ENCODE data around the gene SYNDIG1L. TPM values are rescaled to one million over a fixed set of nuclear protein-coding genes. Genes with fewer than 3 reads are reported as not detected.
"Not testable (repeated sequence)": the region's sequence is repeated elsewhere in the genome, so short reads cannot be mapped to it uniquely, and the experiment has no call there.

The SYNDIG1L gene
- total RNA-seq, 1 donor from 2014 or later = 0.34 TPM

DNA sequence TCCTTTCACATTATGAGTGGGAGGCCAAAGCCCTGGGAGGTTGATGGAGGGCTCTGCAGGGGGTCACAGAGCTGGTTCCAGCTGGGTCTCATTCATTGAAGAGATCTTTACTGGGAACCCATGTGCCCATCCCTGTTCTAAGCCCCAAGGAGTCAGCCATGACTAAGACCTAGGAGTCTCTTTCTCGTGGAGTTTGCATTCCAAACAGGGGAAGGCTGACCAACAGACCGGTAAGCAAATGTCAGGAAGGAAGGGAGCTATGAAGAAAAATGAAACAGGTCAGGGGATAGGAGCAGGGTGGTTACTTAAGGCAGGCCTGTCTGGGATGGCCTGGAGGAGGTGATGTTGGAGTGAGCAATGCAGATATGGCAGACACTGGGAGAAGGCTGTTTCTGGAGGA lies 31.5 kb downstream of the SYNDIG1L start:
- peaks cover 29% of the 10 kb centered on the region for H3K27me3 Mint-ChIP-seq
- DNase-seq (ENCODE audit: low spot score, unreplicated experiment) = no peak
- TF ChIP-seq, protein P1, sequence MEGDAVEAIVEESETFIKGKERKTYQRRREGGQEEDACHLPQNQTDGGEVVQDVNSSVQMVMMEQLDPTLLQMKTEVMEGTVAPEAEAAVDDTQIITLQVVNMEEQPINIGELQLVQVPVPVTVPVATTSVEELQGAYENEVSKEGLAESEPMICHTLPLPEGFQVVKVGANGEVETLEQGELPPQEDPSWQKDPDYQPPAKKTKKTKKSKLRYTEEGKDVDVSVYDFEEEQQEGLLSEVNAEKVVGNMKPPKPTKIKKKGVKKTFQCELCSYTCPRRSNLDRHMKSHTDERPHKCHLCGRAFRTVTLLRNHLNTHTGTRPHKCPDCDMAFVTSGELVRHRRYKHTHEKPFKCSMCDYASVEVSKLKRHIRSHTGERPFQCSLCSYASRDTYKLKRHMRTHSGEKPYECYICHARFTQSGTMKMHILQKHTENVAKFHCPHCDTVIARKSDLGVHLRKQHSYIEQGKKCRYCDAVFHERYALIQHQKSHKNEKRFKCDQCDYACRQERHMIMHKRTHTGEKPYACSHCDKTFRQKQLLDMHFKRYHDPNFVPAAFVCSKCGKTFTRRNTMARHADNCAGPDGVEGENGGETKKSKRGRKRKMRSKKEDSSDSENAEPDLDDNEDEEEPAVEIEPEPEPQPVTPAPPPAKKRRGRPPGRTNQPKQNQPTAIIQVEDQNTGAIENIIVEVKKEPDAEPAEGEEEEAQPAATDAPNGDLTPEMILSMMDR (IDR thresholded peaks at IDR 0.05; ENCODE audit: unreplicated experiment) = no peak
- H3K36me3 Mint-ChIP-seq (ENCODE audit: insufficient read depth) = no peaks in the 10 kb centered on the region
- no peaks in the 10 kb centered on the region for H3K9me3 Mint-ChIP-seq (ENCODE audit: low read depth)
- peaks cover 4% of the 10 kb centered on the region for H3K4me1 Mint-ChIP-seq (ENCODE audit: low read depth)
- no peak overlapping the region for H3K27ac Mint-ChIP-seq
- no peak overlapping the region for H3K4me3 Mint-ChIP-seq (ENCODE audit: low read depth)

DNA sequence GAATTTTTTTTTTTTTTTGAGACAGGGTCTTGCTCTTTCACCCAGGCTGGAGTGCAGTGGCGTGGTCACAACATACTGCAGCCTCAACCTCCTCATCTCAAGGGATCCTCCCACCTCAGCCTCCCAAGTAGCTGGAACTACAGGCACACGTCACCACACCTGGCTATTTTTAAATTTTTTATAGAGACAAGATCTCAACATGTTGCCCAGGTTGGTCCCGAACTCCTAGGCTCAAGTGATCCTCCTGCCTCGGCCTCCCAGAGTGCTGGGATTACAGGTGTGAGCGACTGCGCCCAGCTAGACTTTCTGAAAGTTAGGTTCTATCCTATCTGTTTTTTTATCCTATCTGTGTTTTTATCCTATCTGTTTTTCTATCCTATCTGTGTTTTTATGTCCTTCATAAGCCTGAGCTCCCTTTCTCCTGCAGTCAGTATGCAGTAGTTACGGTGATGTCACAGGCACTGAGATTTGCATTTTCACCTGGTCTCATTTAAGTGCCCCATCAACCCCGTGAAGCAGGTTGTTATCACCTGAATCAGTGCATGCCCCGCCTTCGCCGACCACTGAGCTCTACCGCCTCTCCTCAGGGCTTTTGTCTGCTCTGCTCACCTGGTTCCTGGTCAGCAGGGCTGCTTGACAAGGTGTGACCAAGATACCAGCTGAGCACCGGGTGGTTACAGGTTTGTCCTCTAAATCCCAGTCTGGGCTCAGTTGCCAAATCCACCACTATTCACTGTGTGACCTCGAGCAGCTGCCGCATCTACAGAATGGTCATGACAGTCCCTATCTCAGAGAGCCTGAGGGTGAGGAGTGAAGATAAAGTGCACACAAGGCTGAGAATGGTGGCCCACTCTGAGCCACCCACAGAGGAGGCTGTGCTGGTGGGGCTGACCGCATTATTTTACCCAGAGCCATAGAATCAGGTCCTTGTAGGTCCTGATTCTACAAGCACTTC lies 33.1 kb downstream of the SYNDIG1L start:
- Mint-ChIP-seq H3K4me1 (ENCODE audit: low read depth) (peaks cover 4% of the 10 kb centered on the region), H3K27me3 (peaks cover 21% of the 10 kb centered on the region), H3K36me3 (ENCODE audit: insufficient read depth) (no peaks in the 10 kb centered on the region), H3K9me3 (ENCODE audit: low read depth) (no peaks in the 10 kb centered on the region), H3K4me3 (ENCODE audit: low read depth) (no peak overlapping the region), H3K27ac (no peak overlapping the region)
- TF ChIP-seq, protein P1 (IDR thresholded peaks at IDR 0.05; ENCODE audit: unreplicated experiment) = no peak
- DNase-seq (ENCODE audit: low spot score, unreplicated experiment) = no peak

DNA sequence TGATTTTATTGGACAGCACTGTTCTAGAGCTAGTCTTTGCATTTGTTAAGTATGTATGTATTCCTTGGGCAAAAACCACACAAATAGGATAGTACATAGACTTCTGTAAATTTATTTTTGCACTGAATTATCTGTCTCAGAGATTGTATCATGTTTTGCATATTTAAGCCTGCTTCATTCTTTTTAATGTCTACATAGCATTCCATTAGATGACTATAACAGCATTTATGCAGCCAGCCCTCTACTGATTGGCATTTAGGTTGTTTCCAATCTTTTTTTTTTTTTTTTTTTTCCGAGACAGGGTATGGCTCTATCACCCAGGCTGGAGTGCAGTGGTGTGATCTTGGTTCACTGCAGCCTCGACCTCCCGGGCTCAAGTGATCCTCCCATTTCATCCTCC lies 34.5 kb downstream of the SYNDIG1L start:
- H3K9me3 Mint-ChIP-seq (ENCODE audit: low read depth) = no peaks in the 10 kb centered on the region
- no peak overlapping the region for H3K27ac Mint-ChIP-seq
- peaks cover 4% of the 10 kb centered on the region for H3K4me1 Mint-ChIP-seq (ENCODE audit: low read depth)
- H3K27me3 Mint-ChIP-seq = peaks cover 14% of the 10 kb centered on the region
- no peaks in the 10 kb centered on the region for H3K36me3 Mint-ChIP-seq (ENCODE audit: insufficient read depth)
- H3K4me3 Mint-ChIP-seq (ENCODE audit: low read depth) = no peak overlapping the region
- TF ChIP-seq, protein P1 (IDR thresholded peaks at IDR 0.05; ENCODE audit: unreplicated experiment) = no peak
- no peak for DNase-seq (ENCODE audit: low spot score, unreplicated experiment)

DNA sequence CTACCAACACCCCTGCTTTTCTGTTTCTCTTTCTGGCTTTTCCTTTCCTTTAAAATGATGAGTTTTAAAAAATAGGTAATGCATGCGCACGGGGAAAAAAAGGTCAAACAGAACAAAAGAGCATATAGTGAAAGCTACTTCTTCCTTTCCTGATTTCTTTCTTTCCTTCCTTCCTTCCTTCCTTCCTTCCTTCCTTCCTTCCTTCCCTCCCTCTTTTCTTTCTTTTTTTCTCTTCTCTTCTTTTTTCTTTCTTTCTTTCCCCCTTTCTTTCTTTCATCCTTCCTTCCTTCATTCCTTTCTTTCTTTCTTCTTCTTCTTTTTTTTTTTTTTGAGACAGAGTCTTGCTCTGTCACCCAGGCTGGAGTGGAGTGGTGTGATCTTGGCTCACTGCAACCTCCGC lies 35.5 kb downstream of the SYNDIG1L start:
- not testable (repeated sequence) for DNase-seq (ENCODE audit: low spot score, unreplicated experiment); H3K27ac Mint-ChIP-seq; H3K4me1 Mint-ChIP-seq (ENCODE audit: low read depth); H3K4me3 Mint-ChIP-seq (ENCODE audit: low read depth); H3K36me3 Mint-ChIP-seq (ENCODE audit: insufficient read depth); H3K9me3 Mint-ChIP-seq (ENCODE audit: low read depth)
- peaks cover 11% of the 10 kb centered on the region for H3K27me3 Mint-ChIP-seq

DNA sequence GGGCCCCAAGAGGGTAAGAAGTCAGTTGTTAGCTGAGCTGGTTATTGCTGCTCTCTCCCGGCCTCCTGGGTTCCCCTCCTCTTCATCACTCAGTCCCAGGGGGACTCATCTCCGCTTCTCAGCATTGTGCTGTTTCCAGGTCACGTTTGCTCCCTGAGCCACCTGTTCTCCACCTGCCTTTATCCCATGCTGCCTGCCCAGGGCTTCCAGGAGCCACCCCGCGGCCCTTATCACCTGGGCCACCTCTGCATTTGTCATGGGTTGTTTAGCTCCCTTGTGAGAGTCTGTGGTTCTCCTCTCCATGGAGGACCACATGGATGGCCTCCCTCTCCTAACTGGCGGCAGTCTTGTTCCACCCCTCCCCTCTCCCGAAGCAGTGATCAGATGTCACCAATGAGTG lies 36.0 kb downstream of the SYNDIG1L start:
- H3K9me3 Mint-ChIP-seq (ENCODE audit: low read depth) = no peaks in the 10 kb centered on the region
- H3K27ac Mint-ChIP-seq = no peak overlapping the region
- TF ChIP-seq, protein P1 (IDR thresholded peaks at IDR 0.05; ENCODE audit: unreplicated experiment) = no peak
- peaks cover 4% of the 10 kb centered on the region for H3K4me1 Mint-ChIP-seq (ENCODE audit: low read depth)
- no peak for DNase-seq (ENCODE audit: low spot score, unreplicated experiment)
- no peak overlapping the region for H3K4me3 Mint-ChIP-seq (ENCODE audit: low read depth)
- peaks cover 9% of the 10 kb centered on the region for H3K27me3 Mint-ChIP-seq
- no peaks in the 10 kb centered on the region for H3K36me3 Mint-ChIP-seq (ENCODE audit: insufficient read depth)

DNA sequence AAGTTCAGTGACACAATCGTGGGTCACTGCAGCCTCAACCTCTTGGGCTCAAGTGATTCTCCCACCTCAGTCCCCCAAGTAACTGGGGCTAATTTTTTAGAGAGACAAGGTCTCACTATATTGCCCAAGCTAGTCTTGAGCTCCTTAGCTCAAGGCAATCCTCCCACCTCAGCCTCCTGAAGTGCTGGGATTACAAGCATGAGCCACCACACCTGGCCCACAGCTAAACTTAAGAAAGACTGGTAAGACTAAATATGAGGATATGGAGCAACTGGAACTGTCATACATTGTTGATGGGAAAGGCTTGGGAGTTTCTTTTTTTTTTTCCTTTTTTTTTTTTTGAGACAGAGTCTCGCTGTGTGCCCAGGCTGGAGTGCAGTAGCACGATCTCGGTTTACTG lies 43.8 kb downstream of the SYNDIG1L start:
- no peaks in the 10 kb centered on the region for H3K36me3 Mint-ChIP-seq (ENCODE audit: insufficient read depth)
- H3K27me3 Mint-ChIP-seq = no peaks in the 10 kb centered on the region
- H3K4me3 Mint-ChIP-seq (ENCODE audit: low read depth) = no peak overlapping the region
- H3K27ac Mint-ChIP-seq = no peak overlapping the region
- H3K9me3 Mint-ChIP-seq (ENCODE audit: low read depth) = no peaks in the 10 kb centered on the region
- TF ChIP-seq, protein P1 (IDR thresholded peaks at IDR 0.05; ENCODE audit: unreplicated experiment) = no peak
- no peaks in the 10 kb centered on the region for H3K4me1 Mint-ChIP-seq (ENCODE audit: low read depth)
- no peak for DNase-seq (ENCODE audit: low spot score, unreplicated experiment)

DNA sequence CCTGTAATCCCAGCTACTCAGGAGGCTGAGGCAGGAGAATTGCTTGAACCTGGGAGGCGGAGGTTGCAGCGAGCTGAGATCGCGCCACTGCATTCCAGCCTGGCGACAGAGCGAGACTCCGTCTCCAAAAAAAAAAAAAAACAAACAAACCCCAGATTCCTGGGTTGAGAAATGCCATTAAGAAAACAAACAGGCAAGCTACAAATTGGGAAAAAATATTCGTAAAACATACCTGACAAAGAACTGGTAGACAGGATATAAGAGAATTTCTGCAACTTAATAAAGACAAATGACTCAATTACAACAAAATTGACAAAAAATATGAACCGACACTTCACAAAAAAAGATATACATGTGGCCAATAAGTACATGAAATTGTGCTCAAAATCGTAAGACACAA lies 44.4 kb downstream of the SYNDIG1L start:
- H3K4me3 Mint-ChIP-seq (ENCODE audit: low read depth); H3K4me1 Mint-ChIP-seq (ENCODE audit: low read depth); H3K27me3 Mint-ChIP-seq; DNase-seq (ENCODE audit: low spot score, unreplicated experiment); H3K27ac Mint-ChIP-seq; H3K9me3 Mint-ChIP-seq (ENCODE audit: low read depth); H3K36me3 Mint-ChIP-seq (ENCODE audit: insufficient read depth): not testable (repeated sequence)

All from progenitor cell of endocrine pancreas (in vitro differentiated cells).